HFFc6 (cell line): ENCODE data around the gene EIF4E3. TPM values are rescaled to one million over a fixed set of nuclear protein-coding genes. Genes with fewer than 3 reads are reported as not detected.

ENCODE experiments used
- DNase-seq: peaks from one replicate; pipeline ENCODE4 v3.0.0-alpha.2; 2018
- H3K27ac Mint-ChIP-seq: 2 replicates; pipeline ENCODE4 v1.8.0; 2020; ENCODE audit warnings: mild to moderate bottlenecking, mixed read lengths
- H3K27me3 Mint-ChIP-seq: 2 replicates; pipeline ENCODE4 v1.8.0; 2021; ENCODE audit warnings: mild to moderate bottlenecking, moderate library complexity, mixed read lengths; ENCODE audit not compliant: insufficient read depth
- H3K36me3 Mint-ChIP-seq: 2 replicates; pipeline ENCODE4 v1.8.0; 2021; ENCODE audit warnings: low read depth, mixed read lengths
- H3K4me1 Mint-ChIP-seq: 2 replicates; pipeline ENCODE4 v1.8.0; 2020; ENCODE audit warnings: low read depth, mixed read lengths
- H3K4me3 Mint-ChIP-seq: 2 replicates; pipeline ENCODE4 v1.8.0; 2020; ENCODE audit warnings: mild to moderate bottlenecking, moderate library complexity, mixed read lengths
- H3K9me3 Mint-ChIP-seq: 2 replicates; pipeline ENCODE4 v1.8.0; 2020; ENCODE audit warnings: mild to moderate bottlenecking, mixed read lengths
- total RNA-seq, 6 experiments: library from RNA; stranded (reverse); fragmentation: NEBNext Ultra II Directional; extraction: Animal tissue kit (Norgen Biotek cat#: 25700); gene quantifications; 2 replicates in 1 of 6; 3 replicates in 5 of 6; pipeline ENCODE4 v1.2.3, GENCODE V29; 2021
- TF ChIP-seq, protein P1 (sequence below): fragments of 200-600 bp; sonication (generic); IDR thresholded peaks from 2 replicates; pipeline ENCODE4 v1.5.0; 2021; ENCODE audit warnings: antibody characterized with exemption, mild to moderate bottlenecking

EIF4E3 gene
- total RNA-seq, 6 experiments from 2014 or later, result 0.65 to 1.1 (median 0.94) TPM

DNA sequence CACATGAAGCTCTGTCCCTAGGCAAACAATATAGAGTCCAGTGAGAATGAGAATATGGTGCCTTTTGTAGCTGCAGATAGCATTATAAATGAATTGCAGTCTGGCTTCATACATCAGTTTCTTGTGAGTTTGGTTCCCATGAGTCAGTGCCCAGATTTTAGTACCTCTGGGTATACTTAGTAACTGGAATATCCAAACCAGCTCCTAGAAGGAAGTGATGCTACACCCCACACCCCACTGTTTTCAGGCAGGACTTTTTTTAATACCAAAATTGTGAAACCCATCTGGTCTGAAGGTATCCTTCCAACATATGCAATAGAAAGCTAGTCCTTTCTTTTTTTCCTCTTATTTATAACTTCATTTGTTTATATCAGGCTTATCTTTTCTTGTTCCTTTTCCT lies 99.5 kb downstream of the EIF4E3 start:
- Mint-ChIP-seq H3K36me3 (no peaks in the 10 kb centered on the region), H3K9me3 (no peaks in the 10 kb centered on the region), H3K27me3 (peaks cover 24% of the 10 kb centered on the region), H3K4me1 (peaks cover 25% of the 10 kb centered on the region), H3K27ac (no peak overlapping the region), H3K4me3 (no peak overlapping the region)
- TF ChIP-seq, protein P1, sequence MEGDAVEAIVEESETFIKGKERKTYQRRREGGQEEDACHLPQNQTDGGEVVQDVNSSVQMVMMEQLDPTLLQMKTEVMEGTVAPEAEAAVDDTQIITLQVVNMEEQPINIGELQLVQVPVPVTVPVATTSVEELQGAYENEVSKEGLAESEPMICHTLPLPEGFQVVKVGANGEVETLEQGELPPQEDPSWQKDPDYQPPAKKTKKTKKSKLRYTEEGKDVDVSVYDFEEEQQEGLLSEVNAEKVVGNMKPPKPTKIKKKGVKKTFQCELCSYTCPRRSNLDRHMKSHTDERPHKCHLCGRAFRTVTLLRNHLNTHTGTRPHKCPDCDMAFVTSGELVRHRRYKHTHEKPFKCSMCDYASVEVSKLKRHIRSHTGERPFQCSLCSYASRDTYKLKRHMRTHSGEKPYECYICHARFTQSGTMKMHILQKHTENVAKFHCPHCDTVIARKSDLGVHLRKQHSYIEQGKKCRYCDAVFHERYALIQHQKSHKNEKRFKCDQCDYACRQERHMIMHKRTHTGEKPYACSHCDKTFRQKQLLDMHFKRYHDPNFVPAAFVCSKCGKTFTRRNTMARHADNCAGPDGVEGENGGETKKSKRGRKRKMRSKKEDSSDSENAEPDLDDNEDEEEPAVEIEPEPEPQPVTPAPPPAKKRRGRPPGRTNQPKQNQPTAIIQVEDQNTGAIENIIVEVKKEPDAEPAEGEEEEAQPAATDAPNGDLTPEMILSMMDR, result no peak
- no peak for DNase-seq

Other genes starting within 250 kb of the EIF4E3 start
- 10 to 100 TPM; 32.2 to 59.3 (median 52.0) TPM for gene FOXP1, start 141.7 kb downstream of the EIF4E3 start, total RNA-seq
- gene GPR27, start 28.5 kb upstream of the EIF4E3 start, total RNA-seq, result not detected
- gene PROK2, start 59.7 kb upstream of the EIF4E3 start, total RNA-seq, result not detected